ENCODE measurements around the gene RAB8B. TPM values are rescaled to one million over a fixed set of nuclear protein-coding genes. Genes with fewer than 3 reads are reported as not detected.
"Not testable (repeated sequence)": the region's sequence is repeated elsewhere in the genome, so short reads cannot be mapped to it uniquely, and the experiment has no call there.

The RAB8B gene
- total RNA-seq, 4 donors from 2014 or later, result 9.1 to 23.6 (median 10.7) TPM

GRCh38 chr15:63203451-63204090, 14.2 kb downstream of the RAB8B start:
- intact Hi-C loops (cut with DNase I; ENCODE audit: low total_unique reads), result no loop called here
- no peak for TF ChIP-seq POLR2A (IDR thresholded peaks at IDR 0.05)
- no peak for TF ChIP-seq CTCF (IDR thresholded peaks at IDR 0.05)
- no peak overlapping the region for H3K4me3 ChIP-seq (ENCODE audit: low read depth, poor library complexity, severe bottlenecking)
- WGBS, 2 donors, result 88 to 92% methylated on average over 9 of the region's 9 CpGs
- no peak for DNase-seq (ENCODE audit: low spot score in 2 of 2)

GRCh38 chr15:63206079-63206478, 16.7 kb downstream of the RAB8B start:
- intact Hi-C loops (cut with DNase I; ENCODE audit: low total_unique reads), result no loop called here
- no peak for TF ChIP-seq CTCF (IDR thresholded peaks at IDR 0.05)
- no peak for TF ChIP-seq POLR2A (IDR thresholded peaks at IDR 0.05)
- DNase-seq (ENCODE audit: low spot score in 2 of 2), result no peak
- WGBS, 2 donors, result 93% methylated on average over 2 of the region's 2 CpGs
- no peak overlapping the region for H3K4me3 ChIP-seq (ENCODE audit: low read depth, poor library complexity, severe bottlenecking)

GRCh38 chr15:63208824-63209223, 19.4 kb downstream of the RAB8B start:
- 94 to 95% methylated on average over 12 of the region's 12 CpGs for WGBS, 2 donors
- intact Hi-C loops (cut with DNase I; ENCODE audit: low total_unique reads); H3K4me3 ChIP-seq (ENCODE audit: low read depth, poor library complexity, severe bottlenecking); DNase-seq (ENCODE audit: low spot score in 2 of 2): not testable (repeated sequence)

- H3K4me3 ChIP-seq (ENCODE audit: low read depth, poor library complexity, severe bottlenecking), result no peak overlapping the region
- intact Hi-C loops (cut with DNase I; ENCODE audit: low total_unique reads), result no loop called here
- no peak for DNase-seq (ENCODE audit: low spot score in 2 of 2)
- no peak for TF ChIP-seq CTCF (IDR thresholded peaks at IDR 0.05)
- TF ChIP-seq POLR2A (IDR thresholded peaks at IDR 0.05), result no peak
- WGBS, 2 donors, result 56 to 59% methylated on average over 5 of the region's 5 CpGs
Measured at GRCh38 chr15:63210151-63211091, 21.0 kb downstream of the RAB8B start.

- no peak for TF ChIP-seq CTCF (IDR thresholded peaks at IDR 0.05)
- TF ChIP-seq POLR2A (IDR thresholded peaks at IDR 0.05), result no peak
- no peak overlapping the region for H3K4me3 ChIP-seq (ENCODE audit: low read depth, poor library complexity, severe bottlenecking)
- WGBS, 2 donors, result 57 to 73% methylated on average over 3 of the region's 3 CpGs
- no peak for DNase-seq (ENCODE audit: low spot score in 2 of 2)
- intact Hi-C loops (cut with DNase I; ENCODE audit: low total_unique reads), result no loop called here
Measured at GRCh38 chr15:63211092-63211490, 21.7 kb downstream of the RAB8B start.

GRCh38 chr15:63211549-63211948, 22.1 kb downstream of the RAB8B start:
- TF ChIP-seq CTCF (IDR thresholded peaks at IDR 0.05) (no peak), POLR2A (IDR thresholded peaks at IDR 0.05) (no peak)

More at GRCh38 chr15:63211549-63211948, 22.1 kb downstream of the RAB8B start:
- WGBS, 2 donors, result 93 to 99% methylated on average over 2 of the region's 2 CpGs
- intact Hi-C loops (cut with DNase I; ENCODE audit: low total_unique reads), result no loop called here
- DNase-seq (ENCODE audit: low spot score in 2 of 2), result no peak
- no peak overlapping the region for H3K4me3 ChIP-seq (ENCODE audit: low read depth, poor library complexity, severe bottlenecking)

All from lower leg skin (tissue), 4 donors.